Kidney tubule cell (primary cell): ENCODE measurements around the gene MRPL28.
"Not testable (repeated sequence)": the region's sequence is repeated elsewhere in the genome, so short reads cannot be mapped to it uniquely, and the experiment has no call there.

Experiments
- DNase-seq: peaks from one replicate; pipeline ENCODE4 v3.0.0-alpha.2; 2018; ENCODE audit warnings: low spot score

MRPL28 gene

GRCh38 chr16:373020-373598 lies 2.8 kb upstream of the MRPL28 start:
- no peak for DNase-seq

DNA sequence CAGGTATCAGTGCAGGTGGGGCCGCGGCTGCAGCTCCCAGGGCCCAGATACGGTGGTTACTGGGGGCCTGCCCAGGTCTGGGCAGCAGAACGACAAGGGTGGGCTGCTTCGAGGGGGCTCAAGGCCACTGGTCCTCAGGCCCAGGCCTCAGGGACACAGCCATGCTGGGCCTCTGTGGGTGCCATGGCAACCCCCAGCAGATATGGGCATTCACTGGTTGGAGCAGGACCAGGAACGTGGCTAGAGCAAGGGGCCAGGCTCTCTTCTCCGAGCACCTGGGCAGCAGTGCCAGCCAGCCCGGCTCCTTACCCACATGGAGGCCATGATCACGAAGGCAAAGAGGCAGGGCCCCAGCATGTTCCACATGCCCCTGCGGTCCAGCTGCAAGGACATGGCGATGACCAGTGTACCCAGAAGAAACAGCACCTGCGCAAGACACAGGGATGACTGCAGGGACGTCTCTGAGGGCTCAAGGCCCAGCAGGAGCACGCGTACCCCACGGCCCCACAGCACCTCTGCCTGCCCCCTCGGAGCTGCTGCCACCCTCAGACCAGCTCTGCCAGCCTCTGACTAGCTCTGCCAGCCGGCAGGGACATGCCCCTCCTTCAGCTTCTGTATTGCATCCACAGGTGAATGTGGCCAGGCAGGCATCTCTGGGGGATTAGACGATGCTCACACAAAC lies 2.1 kb upstream of the MRPL28 start:
- no peak for DNase-seq

DNA sequence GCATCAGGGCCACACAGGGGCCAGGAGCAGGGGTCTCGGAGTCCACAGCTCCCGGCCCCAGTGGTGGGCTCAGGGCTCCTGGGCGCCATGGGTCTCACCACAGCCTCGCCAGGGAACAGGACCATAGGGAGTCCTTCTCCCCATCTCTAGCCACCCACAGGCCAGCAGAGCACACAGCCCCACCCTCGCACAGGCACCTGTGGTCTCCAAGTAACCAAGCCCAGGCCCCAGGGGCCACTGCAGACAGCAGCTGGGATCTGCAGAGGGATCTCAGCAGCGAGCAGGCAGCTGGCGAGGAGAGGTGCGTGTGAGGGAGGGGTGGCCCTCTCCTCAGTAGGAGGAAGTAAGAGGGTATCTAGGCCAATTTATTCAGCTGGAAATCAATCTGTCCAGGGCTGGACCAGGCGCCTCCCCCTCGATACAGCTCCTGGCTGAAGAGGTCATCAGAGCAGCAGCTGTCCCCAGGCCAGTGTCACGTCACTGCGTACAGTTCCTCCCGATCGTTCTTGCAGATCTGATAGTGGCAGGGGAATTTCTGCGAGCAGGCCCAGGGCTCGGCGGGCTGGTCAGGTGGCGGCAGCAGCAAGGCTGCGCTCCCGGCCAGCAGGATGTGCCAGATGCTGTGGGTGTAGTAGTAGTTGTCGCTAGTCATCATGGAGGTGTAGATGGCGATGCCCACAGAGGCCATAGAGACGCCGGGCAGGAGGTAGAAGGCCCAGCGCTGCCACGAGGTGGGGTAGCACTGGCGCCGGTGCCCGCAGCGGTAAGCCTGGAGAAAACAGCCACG lies 1.4 kb upstream of the MRPL28 start:
- no peak for DNase-seq

DNA sequence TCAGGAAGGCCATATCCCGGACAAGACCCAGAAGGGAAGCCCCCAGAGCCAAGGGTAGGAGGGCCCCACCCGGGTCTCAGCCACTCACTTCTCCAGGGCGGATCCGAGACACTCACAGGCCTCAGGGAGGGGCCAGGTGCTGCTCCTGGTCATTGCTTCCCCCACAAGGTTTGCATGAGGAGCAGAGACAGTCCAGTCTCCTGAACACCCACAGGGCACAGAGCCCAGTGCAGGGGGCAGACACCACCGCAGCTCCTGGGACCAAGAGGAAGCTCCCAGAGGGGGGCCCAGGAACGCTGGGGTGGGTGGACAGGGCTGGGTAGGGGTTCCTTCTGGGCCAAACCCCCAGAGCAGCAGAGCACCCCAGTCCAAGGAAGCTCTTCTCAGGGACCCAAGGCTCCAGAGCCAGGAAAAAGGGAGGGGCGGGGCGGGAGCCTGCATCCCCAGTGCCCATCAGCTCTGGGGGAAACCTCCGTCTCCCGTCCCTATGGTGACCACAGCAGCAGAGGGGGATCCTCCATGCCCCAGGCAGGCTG lies 709 bp upstream of the MRPL28 start:
- DNase-seq: no peak

DNA sequence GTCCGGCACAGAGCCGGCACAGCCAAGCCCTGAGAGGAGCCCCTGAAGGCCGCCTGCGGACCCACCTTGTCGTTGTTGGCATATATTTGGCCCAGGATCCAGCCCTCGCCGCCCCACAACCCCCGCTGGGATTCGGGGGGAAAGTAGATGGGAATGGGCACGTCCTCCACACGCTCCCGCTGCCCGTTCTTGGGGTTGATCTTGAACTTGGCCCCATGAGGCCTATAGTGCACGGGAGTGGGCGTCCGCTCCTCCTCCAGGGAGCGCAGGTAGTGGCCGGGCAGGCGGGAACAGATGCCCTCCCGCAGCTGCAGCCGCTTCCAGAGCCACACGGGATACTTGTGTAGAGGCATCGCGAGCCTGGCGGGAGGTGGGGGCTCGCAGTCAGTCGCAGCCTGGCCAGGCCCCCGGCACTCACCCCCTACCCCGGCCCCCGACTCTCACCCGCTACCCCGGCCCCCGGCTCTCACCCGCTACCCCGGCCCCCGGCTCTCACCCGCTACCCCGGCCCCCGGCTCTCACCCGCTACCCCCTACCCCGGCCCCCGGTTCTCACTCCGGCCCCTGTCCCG lies 387 bp downstream of the MRPL28 start:
- DNase-seq: peak; percentile 28

- no peak for DNase-seq
These were observed 968 bp downstream of the MRPL28 start for GRCh38 chr16:369275-369865.

DNA sequence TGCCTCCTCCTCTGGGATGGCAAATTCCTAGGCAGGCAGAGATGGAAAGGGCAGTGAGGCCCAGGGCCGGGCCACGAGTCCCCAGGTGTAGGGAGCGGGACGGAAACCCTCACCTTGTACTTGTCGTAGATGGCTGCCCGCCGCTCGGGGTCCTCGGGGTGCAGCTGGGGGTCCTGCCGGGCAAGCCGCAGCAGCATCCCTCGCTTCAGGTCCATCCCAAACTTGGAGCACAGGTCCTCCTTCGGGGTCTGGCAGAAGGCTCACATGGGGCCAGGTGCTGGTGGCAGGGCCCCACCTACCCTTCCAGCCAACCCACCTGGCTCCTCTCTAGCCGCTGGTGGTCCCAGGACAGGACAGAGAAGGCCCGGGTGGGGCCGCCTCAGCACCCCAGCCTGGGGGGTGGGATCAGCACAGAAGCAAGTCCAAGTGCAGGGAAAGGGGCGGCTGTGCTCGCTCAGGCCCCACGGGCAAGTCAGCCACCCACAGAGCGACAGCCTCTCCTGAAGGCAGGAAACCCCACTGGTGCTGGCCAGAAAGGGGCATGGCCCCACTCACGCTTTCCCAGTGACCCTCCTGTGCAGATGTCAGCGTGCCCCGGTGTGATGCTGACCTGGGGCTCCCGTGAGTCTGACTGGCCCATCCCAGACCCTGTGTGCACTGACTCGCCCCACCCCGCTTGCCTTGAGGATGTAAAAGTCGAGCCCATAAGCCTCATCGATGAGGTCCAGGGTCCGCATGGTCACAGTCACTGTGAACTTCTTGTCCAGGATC lies 1.8 kb downstream of the MRPL28 start:
- no peak for DNase-seq

GRCh38 chr16:367333-367903 lies 2.9 kb downstream of the MRPL28 start:
- DNase-seq: no peak

DNA sequence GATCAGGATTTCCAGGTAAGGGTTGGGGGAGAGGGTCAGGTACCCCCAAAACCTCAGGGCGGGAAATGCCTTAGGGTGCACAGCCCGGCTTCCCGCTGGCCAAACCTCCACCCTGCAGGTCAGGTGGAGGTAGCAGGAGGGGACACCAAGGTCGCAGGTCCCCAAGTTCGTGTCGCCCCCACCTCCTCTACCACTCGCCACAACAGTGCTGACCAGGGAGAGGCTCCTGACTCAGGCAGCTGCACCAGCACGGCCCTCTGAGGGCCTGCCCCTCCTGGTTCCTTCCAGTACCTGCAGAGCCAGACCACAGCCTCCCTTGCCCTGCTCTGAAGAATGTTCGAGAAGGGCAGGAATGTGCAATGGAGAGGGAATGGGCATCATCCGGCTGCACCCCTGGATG lies 3.9 kb downstream of the MRPL28 start:
- no peak for DNase-seq

DNA sequence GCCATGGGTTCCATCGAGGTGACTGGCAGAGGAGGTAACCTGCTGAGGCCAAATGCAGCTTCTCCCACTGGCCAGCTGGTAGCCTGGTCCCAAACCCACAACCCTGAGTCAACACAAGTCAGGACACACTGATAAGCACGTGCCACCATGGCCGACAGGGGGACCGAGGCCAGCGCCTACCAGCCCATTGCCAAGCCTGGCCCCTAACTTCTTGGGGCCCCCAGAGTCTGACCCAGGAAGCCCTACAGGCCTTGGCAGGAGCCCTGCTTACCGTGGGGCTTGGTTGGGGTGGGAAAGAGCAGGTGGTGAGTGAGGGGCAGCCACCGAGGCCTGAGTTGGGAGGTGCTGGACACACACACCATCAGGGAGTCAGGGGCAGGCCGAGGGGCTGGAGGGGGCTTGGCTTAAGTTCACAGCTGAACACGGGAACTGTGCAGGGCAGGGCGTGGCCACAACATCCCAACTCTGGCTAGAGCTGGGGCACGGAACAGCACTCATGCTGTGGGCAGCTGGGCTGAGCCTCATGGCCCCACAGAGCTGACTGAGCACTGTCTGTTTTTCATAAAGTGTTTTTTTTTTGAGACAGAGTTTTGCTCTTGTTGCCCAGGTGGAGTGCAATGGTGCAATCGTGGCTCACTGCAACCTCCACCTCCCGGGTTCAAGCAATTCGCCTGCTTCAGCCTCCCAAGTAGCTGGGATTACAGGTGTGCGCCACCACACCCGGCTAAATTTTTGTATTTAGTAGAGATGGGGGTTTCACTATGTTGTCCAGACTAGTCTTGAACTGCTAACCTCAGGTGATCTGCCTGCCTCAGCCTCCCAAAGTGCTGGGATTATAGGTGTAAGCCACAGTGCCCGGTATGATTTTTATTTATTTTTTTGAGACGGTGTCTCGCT lies 5.5 kb downstream of the MRPL28 start:
- no peak for DNase-seq

DNA sequence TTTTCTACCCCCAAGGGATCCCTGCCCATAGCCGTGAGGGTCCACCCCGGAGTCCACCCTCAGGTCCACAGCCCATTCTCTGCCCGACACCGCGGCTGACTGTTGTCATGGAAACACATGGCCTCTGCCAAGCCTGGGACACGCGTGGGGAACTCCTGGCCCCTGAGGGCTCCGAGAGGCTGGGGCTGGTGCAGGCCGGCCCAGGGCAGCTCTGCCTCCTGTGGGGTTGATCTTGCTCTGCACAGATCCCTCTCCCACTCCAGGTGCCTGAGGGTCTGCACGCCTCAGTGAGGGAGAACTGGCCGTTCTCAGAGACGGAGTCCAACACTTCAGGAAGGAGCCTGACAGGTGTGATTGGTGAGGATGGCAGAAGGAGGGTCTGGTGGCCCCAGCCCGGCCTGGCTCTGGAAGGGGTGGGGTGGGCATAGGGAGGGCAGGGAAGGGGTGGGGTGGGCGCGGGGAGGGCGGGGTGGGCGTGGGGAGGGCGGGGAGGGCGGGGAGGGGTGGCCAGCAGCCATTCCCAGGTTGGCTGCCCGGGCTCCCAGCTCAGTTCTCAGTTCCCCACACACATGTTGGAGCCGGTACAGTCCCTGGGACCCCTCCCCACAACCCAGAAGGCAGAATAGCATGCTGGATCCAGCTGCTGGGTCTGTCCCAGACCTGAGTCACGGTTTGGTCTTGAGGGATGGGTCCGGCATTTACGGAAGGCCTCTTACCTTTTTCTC lies 6.4 kb downstream of the MRPL28 start:
- no peak for DNase-seq

- no peak for DNase-seq
These were observed 7.1 kb downstream of the MRPL28 start for GRCh38 chr16:363110-363765.

DNA sequence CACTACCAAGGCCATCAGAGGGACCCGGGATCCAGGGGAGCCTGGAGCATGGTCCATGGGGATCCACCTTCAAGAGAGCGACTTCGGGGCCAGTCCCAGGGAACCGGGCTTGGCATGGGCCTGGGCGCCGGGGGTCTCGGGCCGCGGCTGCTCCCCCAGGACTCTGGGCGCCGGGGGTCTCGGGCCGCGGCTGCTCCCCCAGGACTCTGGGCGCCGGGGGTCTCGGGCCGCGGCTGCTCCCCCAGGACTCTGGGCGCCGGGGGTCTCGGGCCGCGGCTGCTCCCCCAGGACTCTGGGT lies 7.7 kb downstream of the MRPL28 start:
- not testable (repeated sequence) for DNase-seq

- DNase-seq: peak; percentile 87
These were observed 8.3 kb downstream of the MRPL28 start for GRCh38 chr16:361872-362701.

DNA sequence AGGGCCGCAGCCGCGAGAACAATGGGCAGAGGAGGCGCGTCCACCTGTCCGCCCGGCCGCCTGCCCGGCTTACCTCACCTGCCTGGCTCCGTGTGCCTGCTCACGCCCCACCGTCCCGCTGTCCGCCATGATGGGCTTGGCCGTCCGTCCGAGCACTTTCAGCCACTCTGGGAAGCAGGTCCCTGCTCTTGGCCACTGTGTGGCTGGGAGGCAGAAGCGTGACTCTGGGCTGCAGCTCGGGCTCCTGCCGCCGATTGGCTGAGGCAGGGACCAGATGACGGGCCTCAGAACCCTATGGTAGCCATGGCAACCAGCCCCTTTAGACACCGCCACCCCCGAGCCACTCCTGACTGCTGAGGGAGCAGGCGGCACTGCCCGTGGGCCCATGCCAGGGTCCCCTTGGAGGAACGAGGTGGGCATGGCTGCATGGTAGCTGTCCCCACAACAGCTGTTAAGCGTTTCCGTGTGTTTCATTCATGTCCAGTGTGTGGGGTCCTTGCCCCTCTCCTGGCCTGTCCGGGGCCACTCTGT lies 8.9 kb downstream of the MRPL28 start:
- no peak for DNase-seq

- DNase-seq: no peak
These were observed 9.5 kb downstream of the MRPL28 start for GRCh38 chr16:360698-361336.
